AG10803 (cell line): ENCODE measurements around the gene CHRDL1.
A peak's percentile ranks its signal among the peaks of the same experiment; 100 is the strongest.
"Not testable (repeated sequence)": the region's sequence is repeated elsewhere in the genome, so short reads cannot be mapped to it uniquely, and the experiment has no call there.

Source experiments
- DNase-seq: peaks from one replicate; pipeline ENCODE4 v3.0.0; 2010; ENCODE audit warnings: low read depth
- H3K4me3 ChIP-seq: 2 replicates; pipeline ENCODE4 v1.5.1; 2011; ENCODE audit warnings: mild to moderate bottlenecking, low read length, control low read depth
- CTCF ChIP-seq: conservative IDR thresholded peaks from 2 replicates; pipeline ENCODE4 v1.5.1; 2011; ENCODE audit warnings: mild to moderate bottlenecking, low read length, control low read depth, inconsistent platforms

CHRDL1 gene

GRCh38 chrX:110669572-110669971 is 126.0 kb downstream of the CHRDL1 start:
- no peak for TF ChIP-seq CTCF
- no peak for DNase-seq

GRCh38 chrX:110667706-110668105 is 127.9 kb downstream of the CHRDL1 start:
- no peak for TF ChIP-seq CTCF
- H3K4me3 ChIP-seq: no peak overlapping the region
- no peak for DNase-seq

More at GRCh38 chrX:110669572-110669971, 126.0 kb downstream of the CHRDL1 start:
- H3K4me3 ChIP-seq: no peak overlapping the region

- no peak overlapping the region for H3K4me3 ChIP-seq
- peak; percentile 31 for DNase-seq
- TF ChIP-seq CTCF: peak; percentile 71
Observed at GRCh38 chrX:110665223-110666002, 130.2 kb downstream of the CHRDL1 start.

GRCh38 chrX:110657073-110657472 is 138.5 kb downstream of the CHRDL1 start:
- TF ChIP-seq CTCF: no peak
- no peak overlapping the region for H3K4me3 ChIP-seq
- DNase-seq: no peak

- H3K4me3 ChIP-seq, DNase-seq: not testable (repeated sequence)
Observed at GRCh38 chrX:110654280-110654679, 141.3 kb downstream of the CHRDL1 start.

- no peak overlapping the region for H3K4me3 ChIP-seq
- TF ChIP-seq CTCF: no peak
- no peak for DNase-seq
Observed at GRCh38 chrX:110646386-110646785, 149.2 kb downstream of the CHRDL1 start.
